Measurements from ENCODE around the gene KRT80.

The KRT80 gene

DNA sequence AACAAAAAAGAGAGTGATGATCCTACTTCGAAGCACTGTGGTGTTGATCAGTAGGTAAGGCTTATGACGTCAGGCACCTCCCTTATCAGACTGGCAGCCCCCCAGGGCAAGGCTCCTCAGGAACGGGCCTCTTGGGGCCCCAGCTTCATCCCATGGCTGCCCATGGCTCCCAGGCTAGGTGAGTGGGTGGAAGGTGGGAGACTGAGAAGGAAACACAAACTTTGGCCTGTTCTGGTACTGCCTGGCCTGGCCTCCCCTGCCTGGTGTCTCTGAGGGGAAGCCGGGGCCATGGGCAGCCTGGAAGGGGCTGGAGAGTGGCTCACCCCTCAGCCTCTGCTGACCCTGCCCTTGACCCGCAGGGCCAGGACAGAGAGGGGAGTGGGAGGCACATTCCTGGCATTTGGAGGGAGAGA is 38.9 kb downstream of the KRT80 start:
- DNase-seq (ENCODE audit: low spot score), result no peak

DNA sequence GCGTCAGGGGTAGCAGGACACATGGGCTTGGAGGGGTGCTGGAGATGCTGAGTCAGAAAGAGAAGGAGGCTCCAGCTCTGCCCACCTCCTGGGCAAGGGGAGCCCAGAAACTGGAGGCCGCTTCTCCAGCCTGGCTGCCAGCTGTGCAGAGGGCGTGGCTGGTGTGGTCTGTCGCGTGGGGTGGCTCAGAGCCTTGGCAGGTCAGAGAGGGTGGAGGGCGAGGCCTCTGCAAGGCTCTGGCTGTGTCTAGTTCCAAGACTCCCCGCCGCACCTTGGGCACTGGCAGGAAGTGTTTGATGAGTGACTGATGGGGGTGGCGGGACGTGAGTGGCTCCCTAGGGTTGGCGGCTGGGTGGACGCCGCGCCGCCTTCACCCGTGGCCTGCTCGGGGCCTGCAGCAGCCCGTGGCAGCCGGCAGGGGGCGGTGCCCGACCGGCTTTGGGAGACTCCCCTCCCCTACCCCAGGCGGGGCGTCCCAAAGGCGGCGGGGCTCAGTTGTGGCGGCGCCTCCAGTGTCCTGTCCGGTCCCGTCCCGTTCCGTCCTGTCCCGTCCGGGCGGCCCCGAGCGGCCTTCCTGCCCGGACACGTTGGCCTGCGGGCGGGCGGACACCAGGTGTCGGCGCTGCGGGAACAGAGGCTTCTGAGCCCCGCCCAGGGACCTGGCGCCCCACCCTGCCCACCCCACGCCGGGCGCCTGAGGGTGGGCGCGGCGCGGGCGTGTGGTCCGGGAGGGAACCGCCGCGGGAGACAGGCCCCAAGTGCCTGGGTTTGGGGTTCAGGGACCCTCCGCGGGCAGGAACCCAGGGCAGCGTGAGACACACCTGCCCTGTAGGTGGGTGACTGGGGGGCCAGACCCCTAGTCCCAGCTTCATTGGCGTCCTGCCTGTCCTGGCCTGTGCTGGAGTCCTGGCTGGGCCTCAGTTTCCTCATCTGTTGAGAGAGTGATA is 39.7 kb downstream of the KRT80 start:
- DNase-seq (ENCODE audit: low spot score), result peak; percentile 90

DNA sequence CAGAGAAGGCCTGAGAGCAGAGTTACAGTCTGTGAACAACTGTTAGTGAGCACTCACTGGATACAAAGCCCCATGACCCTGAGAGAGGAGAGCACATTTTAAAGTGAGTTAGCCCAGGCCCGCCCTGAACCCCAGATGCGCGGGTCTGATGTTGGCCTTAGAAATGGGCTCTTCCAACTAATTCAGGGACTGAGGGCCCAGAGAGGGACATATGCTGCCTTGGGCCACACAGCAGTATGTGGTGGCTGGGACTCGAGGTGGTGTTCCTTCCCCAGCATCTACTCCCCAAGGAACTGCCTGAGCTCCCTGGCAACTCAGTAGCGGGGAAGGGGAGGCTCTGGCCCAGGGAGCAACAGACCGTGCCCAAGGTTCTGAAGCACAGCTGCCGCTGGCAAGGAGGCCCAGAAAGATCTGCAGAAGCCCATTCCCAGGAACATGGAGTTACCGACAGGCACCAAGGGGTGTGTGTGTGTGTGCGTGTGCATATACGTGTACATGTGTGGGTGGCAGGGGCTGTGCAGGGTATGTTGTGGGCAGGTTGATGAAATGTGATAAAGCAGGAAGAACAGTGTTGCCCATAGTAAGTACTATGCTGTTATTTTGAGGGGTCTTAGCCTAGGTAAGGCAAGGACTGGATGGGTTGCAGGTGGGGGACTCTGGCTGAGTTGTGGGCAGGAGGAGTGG is 40.5 kb downstream of the KRT80 start:
- no peak for DNase-seq (ENCODE audit: low spot score)

DNA sequence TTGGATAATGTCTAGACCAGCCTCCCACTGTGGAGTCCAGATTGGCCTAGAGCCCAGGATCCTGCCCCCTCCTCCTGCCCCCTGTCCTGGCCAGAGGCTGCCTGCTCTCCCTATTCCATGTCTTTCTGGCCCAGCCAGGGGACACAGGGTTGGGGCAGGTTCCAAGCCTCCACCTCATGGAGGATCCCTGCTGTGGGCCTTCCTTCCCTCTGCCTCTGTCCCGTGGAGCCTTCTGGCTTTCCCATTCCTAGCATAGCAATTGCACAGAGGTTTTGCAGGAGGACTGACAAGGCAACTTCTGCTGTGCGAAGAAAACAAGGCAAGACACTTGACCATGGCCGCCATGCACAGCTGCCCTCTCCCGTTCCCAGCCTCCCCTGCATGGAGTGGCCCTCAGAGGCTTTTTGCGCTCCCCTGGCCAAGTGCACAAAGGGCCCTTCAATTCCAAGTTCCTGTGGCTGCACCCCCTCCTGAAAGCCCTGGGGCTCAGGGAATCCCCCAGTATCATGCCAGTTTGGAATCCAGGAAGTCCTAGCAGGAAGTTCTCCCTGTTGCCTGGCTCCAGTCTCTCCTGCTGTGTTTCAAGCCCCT is 42.1 kb downstream of the KRT80 start:
- no peak for DNase-seq (ENCODE audit: low spot score)

DNA sequence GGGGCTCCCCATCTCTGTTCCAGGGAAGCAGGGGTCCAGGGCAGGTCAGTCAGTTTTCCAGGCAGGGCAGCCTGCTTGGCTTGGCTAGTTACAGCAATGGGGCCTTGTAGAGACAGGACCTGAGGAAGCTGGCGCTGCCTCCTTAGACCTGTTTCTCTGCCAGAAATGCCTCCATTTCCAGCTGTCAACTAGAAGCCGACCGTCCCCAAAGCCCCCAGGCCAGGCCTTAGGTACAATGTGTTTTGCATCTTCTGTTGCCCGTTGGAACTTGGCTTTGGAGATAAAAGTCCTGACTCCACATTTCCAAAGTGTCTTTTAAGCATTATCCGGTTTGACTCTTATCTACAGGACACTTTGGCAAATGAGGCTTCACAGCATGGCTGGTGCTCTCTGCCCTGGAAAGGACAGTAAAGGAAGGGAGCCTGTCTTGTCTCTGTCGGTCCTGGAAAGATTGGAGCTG is 42.6 kb downstream of the KRT80 start:
- no peak for DNase-seq (ENCODE audit: low spot score)

DNA sequence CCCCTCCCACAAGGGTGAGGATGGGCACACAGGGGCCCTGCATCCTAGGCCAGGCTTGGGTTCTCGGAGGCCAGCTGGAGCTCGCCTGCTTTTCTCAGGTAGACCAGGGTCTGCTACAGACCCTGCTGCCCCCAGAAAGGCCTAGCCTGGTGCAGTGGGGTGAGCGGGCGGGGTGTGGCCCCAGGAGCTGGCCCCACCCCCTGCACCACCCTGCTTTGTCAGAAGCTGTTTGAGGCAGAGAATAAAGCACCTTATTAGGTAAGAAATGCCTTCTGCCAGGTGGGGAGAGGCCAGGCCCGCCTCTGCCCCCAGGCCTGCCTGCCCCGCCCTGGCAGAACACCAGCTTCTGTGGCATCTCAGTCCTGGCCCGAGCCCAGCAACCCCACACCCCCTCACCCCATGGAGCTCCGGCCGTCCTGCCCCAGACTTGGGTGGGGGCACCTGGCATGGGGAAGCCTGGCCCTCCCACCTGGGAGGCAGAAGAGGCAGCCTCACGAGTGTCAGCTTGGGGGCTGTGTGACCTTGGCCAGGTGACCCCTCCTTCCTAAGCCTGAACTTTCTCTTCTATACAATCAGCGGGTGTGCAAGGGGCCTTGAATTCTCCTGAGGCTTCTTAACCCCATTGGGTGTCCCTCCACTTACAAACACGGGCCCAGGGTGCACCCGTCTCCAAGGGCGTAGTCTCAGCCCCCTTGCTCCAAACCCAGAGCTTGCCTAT is 43.2 kb downstream of the KRT80 start:
- no peak for DNase-seq (ENCODE audit: low spot score)

DNA sequence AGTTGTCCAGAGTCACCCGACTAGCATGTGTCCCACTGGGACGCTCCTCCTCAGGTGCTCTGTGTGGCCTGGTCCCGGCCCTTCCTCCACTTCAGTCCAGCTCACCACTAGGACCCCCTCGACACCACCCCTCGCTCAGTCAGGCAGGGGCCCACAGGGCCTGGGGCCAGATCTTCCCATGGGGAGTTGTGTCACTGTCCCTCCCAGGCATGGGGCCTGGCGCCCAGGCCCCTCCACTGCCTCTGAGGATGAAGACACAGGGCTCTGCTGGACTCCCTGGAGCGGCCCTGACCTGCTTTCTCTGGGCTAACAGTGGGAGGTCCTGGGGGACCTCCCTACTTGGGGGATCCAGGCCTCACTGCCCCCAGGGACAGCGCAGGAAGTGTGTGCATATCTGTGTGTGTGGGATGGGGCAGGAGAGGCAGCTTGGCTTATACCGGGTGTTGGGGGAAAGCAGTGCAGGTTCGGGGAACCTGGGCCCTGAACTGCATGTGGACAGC is 43.8 kb downstream of the KRT80 start:
- DNase-seq (ENCODE audit: low spot score), result no peak

DNA sequence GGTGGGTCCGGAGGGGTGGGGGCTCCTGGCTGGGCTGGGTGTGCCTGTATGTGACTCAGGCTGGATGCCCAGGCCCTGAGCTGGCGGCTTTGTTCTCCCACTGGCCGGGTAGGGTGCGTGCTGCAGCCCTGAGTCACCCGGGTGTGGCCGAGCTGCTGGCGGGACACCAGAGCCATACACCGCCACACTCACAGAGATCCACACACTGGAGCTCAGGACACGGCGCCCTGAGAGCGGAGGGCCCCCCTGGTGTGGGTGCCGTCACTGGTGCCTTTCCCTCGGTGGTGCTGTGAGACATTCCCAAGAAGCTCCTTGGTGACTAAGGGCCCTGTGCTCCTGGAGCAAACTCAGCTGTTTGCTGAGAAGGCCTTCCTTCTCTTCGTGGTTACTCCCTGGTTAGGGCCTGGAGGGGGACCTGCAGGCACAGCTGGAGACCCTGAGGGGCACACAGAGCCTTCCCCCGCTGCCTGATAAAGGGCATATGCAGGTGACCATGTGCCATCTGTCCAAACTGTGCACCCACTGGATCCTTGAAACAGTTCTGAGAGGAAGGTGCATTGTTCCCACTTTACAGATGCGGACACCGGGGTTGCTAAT is 44.3 kb downstream of the KRT80 start:
- peak; percentile 77 for DNase-seq (ENCODE audit: low spot score)

DNA sequence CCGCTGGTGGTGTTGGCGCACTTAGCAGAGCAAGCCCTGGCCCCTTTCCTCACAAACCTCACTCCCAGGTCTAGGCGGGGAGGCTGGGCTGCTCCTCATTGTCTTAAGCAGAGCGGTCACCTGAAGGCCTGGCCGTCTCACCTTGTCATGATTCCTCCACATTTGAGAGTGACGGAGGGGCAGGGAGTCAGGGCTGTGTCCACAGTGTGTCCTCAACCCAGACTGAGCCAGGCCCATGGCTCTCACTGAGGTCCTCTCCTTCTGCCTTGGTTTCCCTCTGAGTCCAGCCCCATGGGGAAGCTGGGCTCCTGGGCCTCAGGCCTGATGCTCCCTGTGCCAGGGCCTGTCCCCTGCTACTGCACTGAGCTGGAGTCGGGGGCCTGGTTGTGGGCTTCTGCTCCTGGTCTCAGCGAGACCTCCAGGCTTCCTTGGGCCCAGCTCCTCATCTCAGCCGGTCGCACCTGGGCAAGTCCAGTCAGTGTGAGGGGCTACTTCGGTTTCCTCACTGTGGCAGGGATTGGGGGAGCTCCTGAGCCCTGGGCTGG is 44.9 kb downstream of the KRT80 start:
- DNase-seq (ENCODE audit: low spot score), result no peak

DNA sequence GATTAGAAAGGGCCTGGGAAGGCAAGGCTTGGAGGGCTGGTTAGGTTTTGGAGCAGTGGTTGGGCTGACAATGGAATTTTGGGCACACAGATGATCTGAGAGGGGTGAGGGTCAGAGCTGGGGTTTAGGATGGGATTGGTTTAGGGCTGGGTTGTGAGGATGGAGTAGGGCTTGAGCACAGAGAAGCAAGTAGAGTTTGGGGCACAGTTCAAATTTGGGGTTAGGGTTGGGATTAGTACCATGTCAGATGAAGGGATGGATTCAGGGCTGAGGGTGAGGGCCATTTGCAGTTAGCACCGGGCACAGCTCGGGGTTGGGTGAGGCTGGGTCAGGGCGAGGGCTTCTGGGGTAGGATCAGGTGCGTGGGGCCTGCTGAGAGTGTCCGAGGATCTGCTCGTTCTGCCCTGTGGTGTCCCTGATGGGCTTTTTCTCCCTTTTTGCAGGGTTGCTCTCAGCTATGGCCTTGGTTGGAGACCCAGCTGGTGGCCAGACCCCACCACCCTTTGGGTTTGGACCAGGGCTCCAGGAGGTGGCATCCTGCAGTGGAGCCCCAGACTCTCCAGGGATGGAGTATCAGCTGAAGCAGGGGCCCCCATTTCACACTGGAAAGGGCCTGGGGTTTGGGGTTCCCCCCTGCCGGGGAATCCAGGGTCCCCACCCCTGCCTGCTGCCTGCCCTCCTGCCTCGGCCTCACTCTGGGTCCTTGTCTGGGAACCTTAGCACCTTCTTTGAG is 45.6 kb downstream of the KRT80 start:
- DNase-seq (ENCODE audit: low spot score), result no peak

DNA sequence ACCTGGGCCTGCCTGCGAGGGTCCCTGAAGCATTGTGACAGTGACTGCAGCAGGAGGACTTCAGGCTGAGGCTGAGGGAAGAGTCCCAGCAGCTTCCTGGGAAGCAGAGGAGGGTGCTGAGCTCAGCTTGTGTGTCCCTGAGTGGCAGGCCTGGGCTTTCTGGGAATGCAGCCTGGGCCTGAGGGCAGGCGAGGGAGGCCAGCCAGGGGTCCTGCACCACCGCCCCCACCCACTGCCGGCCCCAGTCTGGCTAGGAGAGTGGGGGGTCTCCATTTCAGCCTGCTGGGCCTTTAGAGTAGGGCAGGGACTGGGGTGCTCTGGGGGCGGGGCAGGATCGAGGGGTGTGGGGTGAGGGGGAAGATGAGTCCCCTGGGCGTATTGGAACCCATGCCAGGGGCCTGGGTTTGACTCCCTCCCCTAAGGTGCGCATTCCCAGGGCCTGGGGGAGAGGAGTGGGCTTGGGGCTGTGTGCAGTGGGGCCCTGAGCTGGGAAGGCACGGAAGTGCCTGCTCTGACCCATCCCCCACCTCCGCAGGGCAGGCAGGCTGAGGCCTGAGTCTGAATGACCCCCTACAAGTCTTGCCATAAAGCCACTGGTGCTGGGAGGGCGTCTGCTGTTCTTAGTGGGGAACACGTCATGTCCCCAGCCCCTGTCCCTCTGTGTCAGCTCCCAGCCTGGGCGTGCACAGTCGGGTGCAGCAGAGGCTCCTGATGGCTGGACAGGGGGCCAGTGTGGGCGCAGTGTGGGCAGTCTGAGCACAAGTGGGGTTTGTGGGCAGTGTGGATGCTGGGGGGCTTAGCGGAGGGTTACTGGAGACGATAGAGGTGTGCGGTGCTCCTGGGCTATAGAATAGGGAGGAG is 46.4 kb downstream of the KRT80 start:
- no peak for DNase-seq (ENCODE audit: low spot score)

DNA sequence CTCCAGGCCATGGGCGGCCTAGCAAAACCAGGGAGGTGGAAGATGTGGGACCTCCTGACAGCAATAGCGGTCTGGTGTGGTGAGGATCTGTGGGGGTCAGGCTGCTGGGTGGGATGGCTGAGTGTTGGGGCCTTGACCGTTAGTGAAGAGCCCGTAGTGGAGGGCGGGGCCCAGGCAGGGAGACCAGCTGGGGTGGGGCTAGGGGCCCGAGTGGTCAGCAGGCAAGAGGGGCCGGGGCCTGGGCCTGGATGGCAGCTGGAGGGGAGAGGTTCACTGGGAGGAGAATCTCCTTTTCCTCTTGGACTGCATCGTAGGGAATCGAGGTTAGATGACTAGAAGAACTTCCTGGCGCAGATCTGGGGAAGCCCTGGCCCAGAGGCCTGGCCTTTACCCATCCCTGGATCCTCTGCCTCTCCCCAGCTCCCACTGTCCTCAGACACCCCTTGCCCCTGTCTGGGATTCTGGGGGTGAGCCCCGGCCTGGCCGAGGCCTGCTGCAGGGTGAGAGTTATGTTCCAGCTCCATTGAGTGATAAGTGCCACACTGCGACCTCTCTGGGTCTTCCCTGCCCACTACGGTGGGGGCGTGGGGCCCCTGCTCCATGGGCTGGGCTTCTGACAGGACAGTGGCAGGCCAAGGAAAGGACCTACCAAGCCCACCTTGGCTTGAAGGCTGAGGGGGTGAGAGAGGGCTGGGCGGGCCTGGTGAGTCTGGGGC is 47.1 kb downstream of the KRT80 start:
- no peak for DNase-seq (ENCODE audit: low spot score)

DNA sequence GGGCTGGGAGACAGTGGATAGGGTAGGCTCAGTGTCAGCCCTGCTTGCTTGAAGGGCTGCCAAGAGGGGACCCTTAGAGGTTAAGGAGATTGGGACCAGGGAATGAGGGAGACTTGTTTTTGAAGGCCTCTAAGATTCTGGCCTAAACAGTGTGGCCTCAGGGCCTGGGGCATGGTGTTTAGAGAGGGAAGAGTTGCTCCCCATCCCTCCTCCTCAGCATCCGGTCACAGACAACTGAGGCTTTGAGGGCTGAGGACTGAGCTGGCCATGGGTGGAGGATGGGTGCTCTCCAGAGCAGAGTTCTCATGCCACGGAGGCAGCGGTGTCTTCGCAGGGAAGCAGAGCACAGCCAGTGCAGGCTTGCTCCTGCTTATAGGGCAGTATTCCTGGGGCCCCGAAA is 49.4 kb downstream of the KRT80 start:
- no peak for DNase-seq (ENCODE audit: low spot score)

DNA sequence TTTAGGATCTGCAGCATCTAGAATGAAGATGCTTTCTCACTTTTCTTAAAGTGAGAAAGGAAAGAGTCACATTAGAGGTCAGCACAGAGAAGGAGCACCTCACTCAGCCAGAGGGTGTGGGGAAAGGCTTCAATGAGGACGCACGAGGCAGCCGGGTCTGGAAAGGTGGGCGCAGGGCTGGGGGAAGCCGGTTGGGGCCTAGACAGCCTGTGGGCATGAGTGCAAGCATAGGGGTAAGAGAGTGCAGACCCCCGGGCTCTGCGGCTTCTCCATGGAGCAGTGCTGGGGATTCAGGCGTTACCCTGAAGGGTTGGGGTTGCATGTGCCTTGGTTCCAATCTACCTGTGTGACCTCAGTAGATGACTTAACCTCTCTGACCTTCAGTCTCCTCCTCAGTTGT is 49.9 kb downstream of the KRT80 start:
- DNase-seq (ENCODE audit: low spot score), result no peak

DNA sequence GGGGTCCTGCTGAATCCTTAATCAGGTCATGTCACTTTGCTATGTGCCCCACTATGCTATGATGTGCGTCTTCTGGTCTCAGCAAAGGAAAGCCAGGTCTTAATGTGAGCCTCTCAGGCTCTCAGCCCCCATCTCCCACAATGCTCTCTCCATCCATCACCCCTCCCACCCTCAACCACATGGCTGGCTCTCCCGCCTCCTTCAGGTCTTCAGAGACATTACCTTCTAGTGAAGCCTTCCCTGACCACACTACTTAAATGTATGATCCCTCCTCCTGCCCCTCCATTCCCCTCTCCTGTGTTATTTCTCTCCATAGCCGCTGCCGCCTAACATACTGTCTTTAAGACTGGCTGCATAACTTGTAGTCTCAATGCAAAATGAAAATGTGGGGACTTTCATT is 50.5 kb downstream of the KRT80 start:
- DNase-seq (ENCODE audit: low spot score), result no peak

DNA sequence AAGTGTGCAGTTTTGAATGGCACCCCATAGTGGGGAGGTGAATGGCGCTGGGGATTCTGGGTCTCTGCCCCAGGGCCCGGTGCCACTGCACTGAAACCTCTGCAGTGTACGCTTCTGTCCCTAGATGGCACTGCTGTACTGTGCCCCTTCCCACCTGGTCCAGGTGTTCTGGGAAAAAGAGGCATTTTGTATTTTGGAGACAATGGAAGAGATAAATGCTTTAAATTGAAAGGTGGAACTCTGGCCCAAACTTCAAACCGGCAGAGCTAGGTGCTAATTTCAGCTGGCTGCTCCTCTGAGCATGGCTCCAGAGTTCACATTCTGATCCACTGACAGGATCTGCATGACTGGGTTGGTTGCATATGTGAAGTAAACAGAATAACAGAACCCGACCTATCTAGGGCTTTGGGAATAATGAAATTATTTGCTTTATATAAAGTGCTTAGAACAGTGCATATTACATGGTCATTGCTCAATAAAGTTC is 52.2 kb downstream of the KRT80 start:
- DNase-seq (ENCODE audit: low spot score), result peak; percentile 83

DNA sequence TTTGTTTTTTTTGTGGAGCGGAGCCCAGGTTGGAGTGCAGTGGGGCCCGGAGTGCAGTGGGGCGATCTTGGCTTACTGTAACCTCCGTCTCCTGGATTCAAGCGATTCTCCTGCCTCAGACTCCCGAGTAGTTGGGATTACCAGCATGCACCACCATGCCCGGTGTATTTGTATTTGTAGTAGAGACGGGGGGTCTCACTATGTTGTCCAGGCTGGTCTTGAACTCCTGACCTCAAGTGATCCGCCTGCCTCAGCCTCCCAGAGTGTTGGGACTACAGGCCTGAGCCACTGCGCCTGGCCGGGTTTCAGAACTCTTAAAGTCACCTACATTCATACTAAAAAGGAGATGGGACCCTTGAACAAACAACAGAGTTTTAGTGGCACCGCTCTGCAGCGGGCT is 52.7 kb downstream of the KRT80 start:
- DNase-seq (ENCODE audit: low spot score), result no peak

DNA sequence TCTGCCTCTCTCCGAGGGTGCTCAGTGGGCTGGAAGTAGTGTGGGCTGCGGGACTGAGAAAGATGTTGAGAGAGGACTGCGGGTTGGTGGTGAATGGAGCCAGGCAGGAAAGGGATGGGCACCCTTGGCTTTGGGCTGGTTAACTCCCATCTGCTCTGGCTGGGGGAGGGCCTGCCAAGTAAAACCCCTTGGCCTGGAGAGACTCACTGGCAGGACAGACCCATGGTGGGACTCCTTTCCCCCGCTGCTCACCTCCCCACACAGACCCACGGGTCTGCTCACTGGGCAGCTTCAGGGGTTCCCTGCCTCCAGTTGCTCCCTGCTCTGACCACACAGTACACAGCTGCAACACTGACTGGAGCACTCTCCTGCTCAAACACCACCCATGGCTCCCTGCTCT is 54.1 kb downstream of the KRT80 start:
- no peak for DNase-seq (ENCODE audit: low spot score)

DNA sequence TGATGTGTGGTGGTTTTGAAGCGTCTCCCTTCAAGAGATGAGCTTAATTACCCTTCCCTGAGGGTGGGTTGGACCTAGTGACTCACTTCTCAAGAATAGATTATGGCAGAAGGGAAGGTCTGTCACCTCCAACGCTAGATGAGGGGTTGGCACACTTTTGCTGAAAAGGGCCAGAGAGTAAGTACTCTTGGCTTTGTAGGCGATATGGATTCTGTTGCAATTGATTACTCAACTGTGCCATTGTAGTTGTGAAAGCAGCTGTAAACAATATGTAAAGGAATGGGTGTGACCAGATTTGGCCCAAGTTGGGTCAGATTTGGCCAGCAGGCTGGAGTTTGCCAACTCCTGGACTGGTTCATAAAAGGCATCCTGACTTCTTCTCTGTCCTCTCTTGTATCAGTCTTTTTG is 59.1 kb downstream of the KRT80 start:
- DNase-seq (ENCODE audit: low spot score), result peak; percentile 1

All from HuH-7.5 (cell line).